Measurements from ENCODE around the gene PRPF8.

The PRPF8 gene

GRCh38 chr17:1638171-1638590 lies 46.5 kb downstream of the PRPF8 start:
- H3K4me3 ChIP-seq (ENCODE audit: low read length) = no peak overlapping the region
- no peak for TF ChIP-seq ZNF274 (IDR thresholded peaks at IDR 0.05; ENCODE audit: low read depth, low read length)

GRCh38 chr17:1636732-1637285 lies 47.9 kb downstream of the PRPF8 start:
- no peak overlapping the region for H3K4me3 ChIP-seq (ENCODE audit: low read length)
- TF ChIP-seq ZNF274 (IDR thresholded peaks at IDR 0.05; ENCODE audit: low read depth, low read length) = no peak

DNA sequence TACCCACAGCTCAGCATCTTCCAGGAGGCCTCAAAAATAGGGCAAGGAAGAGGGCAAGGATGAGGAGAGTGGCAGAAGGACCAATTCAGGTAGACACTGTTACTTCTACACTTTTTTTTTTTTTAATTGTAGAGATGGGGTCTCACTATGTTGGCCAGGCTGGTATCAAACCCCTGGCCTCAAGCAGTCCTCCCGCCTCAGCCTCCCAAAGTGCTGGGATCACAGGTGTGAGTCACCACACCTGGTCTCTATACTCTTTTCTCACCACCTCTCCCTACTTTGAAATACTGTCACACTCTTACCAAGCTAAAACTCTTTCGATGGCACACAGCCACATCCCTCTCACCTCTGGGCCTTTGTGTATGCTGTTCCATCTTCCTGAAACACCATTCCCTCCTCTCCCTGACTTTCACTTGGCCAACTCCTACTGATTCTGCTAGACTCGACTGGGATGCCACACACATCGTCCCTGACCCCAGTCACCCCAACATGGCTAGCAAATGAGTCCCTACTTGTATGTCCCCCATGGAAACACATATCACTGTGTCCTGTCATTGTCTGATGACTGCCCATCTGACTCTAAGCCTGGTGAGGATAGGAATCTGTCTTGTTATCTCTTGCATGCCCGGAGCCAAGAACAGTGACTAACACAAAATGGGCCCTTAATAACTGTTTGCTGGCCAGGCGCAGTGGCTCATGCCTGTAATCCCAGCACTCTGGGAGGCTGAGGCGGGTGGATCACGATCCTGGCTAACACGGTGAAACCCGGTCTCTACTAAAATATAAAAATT lies 48.8 kb downstream of the PRPF8 start:
- no peak for TF ChIP-seq ZNF274 (IDR thresholded peaks at IDR 0.05; ENCODE audit: low read depth, low read length)
- no peak overlapping the region for H3K4me3 ChIP-seq (ENCODE audit: low read length)

- TF ChIP-seq ZNF274 (IDR thresholded peaks at IDR 0.05; ENCODE audit: low read depth, low read length) = no peak
- H3K4me3 ChIP-seq (ENCODE audit: low read length) = no peak overlapping the region
Measured at GRCh38 chr17:1634841-1635650, 49.6 kb downstream of the PRPF8 start.

DNA sequence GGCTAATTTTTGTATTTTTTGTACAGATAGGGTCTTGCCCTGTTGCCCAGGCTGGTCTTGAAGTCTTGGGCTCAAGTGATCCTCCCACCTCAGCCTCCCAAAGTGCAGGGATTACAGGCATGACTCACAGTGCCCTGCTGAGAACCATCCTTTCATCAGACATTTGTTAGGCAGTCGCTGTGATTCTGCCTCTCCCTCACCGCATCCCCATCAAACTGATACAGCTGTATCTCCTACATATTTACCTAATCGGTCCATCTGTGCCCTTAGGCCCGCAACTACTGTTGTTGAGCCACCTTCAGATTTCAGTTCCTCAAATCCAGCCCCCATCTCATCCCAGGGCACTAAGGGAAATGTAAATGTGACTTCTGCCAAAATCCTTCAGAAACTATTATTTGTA lies 54.0 kb downstream of the PRPF8 start:
- no peak for TF ChIP-seq ZNF274 (IDR thresholded peaks at IDR 0.05; ENCODE audit: low read depth, low read length)
- H3K4me3 ChIP-seq (ENCODE audit: low read length) = no peak overlapping the region

DNA sequence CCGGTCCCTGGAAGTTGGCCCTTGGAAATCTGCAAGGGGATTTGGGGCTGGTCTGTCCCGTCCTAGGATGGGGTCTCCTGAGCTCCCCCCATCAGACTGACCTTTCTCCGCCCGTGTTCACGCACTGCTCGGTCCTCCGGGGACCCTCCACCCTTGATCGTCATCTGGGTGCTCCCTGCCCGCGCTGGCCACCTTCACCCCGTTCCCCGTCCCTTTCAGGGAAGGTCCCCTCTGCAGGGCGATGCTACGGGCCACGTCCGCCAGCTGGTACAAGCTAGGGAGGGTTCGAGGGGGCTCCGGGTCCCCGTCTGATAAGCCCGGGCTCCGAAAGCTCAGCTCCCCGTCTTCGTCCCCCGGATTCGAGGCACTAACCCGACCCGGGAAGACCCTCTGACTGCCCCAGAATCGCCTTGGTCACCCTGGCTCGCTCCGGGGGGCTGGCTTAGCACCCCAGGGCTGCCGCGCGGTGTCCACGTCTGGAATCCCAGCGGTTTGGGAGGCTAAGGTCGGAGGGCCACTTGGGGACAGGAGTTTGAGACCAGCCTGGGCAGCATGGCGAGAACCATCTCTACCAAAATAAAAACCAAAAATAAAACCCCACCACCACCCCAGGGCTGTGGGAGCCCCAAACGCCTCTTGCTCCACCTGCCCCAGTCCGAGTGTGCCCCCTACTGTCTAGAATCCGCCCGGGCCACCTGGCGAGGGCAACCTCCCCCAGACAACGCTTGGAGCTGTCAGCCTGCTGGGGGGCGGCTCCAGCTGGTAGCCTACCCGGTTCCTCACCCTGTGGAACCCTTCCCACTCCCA lies 55.0 kb downstream of the PRPF8 start:
- H3K4me3 ChIP-seq (ENCODE audit: low read length) = peak overlapping the region; percentile 72
- no peak for TF ChIP-seq ZNF274 (IDR thresholded peaks at IDR 0.05; ENCODE audit: low read depth, low read length)

GRCh38 chr17:1628856-1629503 lies 55.7 kb downstream of the PRPF8 start:
- no peak for TF ChIP-seq ZNF274 (IDR thresholded peaks at IDR 0.05; ENCODE audit: low read depth, low read length)
- H3K4me3 ChIP-seq (ENCODE audit: low read length) = peak overlapping the region; percentile 72

GRCh38 chr17:1627982-1628855 lies 56.4 kb downstream of the PRPF8 start, which contains the start of gene SLC43A2:
TSS of gene SLC43A2 (minus strand) at chr17:1628834. CDS start at chr17:1627874, 960 bp downstream.
- TF ChIP-seq ZNF274 (IDR thresholded peaks at IDR 0.05; ENCODE audit: low read depth, low read length) = no peak
- peak within 1 kb of the TSS; percentile 72 for H3K4me3 ChIP-seq (ENCODE audit: low read length)

DNA sequence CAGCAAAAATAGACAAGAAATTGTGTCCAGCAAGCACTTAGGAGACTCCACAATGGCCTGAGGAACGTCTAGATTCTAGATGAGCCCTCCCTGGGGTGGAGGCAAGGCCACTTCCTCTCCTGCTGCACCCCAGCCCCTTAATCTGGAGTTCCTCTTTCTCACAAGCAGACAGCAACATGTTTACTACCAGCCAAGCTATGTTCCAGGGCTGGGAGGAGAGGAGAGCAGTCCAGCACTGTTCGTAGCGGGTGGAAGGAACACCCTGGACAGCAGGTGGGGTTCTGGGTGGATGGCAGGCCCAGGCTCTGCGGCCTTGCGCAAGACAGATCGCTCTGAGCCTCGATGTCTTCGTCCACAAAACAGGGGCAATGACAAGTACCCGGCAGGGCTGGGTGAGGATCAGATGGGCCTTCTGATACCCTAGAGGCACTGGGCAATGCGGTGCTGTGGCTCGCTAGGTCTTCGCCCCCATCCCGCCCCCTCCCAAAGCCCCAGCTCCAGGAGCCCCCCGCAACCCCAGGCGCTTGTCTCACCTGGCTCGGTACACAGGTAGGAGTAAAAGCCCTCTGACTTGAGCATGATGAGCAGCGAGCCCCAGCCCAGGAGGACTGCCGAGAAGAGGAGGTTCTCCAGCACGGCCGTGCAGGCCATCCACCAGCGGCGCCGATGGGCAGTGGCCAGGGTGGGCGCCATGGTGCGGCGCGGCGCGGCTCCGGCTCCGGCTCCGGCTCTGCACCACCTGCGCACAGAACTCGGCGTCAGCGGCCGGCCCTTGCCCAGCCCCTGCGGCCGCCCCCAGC lies 57.3 kb downstream of the PRPF8 start:
- TF ChIP-seq ZNF274 (IDR thresholded peaks at IDR 0.05; ENCODE audit: low read depth, low read length) = no peak
- H3K4me3 ChIP-seq (ENCODE audit: low read length) = peak overlapping the region; percentile 72; the same call in 1 of the 2 replicates

GRCh38 chr17:1626333-1626732 lies 58.3 kb downstream of the PRPF8 start:
- peak overlapping the region; percentile 72; the same call in 1 of the 2 replicates for H3K4me3 ChIP-seq (ENCODE audit: low read length)
- no peak for TF ChIP-seq ZNF274 (IDR thresholded peaks at IDR 0.05; ENCODE audit: low read depth, low read length)

DNA sequence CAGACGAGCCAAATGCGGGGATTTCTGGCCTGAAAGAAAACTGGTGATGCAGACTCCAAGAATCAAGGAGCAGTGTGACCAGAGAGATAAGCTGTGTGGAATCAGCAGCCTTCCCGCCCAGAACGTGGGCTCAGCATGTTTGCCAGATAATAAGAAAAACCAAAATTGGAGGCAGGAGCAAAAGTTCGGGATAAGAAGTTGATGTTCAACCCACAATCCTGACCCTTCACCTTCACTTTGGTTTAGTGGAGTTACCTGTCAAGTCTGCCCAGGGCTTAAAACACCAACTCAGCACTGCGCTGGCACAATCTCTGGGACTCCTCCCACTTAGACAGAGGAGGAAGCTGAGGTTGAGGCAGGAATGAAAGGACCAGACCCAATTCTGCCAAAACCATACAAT lies 59.1 kb downstream of the PRPF8 start:
- no peak overlapping the region for H3K4me3 ChIP-seq (ENCODE audit: low read length)
- TF ChIP-seq ZNF274 (IDR thresholded peaks at IDR 0.05; ENCODE audit: low read depth, low read length) = no peak

DNA sequence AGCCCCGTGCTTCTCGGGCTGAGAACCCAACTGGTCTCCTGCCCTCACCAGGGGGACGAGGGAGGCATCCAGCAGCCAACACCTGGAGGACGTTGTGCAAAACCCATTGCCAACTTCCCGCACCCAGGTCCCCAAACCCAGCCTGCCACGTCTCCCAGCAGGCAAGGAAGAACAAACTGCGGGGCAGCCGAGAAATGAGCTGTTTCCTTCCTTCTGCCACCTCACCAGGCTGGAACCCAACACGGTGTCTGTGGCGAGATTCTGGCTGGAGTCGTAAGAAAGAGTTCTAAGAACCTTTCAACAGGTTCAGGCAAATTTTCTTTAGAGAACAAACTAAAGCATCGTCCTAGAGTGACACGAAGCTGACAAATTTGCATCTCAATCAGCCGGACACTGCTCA lies 59.6 kb downstream of the PRPF8 start:
- H3K4me3 ChIP-seq (ENCODE audit: low read length) = no peak overlapping the region
- no peak for TF ChIP-seq ZNF274 (IDR thresholded peaks at IDR 0.05; ENCODE audit: low read depth, low read length)

Measured in GM08714 (cell line).